GM19372 (cell line): ENCODE measurements around the gene DAAM2.

ENCODE experiments used
- ATAC-seq: cut with Tn5 transposase; IDR thresholded peaks from one replicate; pipeline ENCODE4 v1.9.1; 2021; ENCODE audit warnings: mild to moderate bottlenecking, low read depth, moderate library complexity; ENCODE audit not compliant: unreplicated experiment

DAAM2 gene

DNA sequence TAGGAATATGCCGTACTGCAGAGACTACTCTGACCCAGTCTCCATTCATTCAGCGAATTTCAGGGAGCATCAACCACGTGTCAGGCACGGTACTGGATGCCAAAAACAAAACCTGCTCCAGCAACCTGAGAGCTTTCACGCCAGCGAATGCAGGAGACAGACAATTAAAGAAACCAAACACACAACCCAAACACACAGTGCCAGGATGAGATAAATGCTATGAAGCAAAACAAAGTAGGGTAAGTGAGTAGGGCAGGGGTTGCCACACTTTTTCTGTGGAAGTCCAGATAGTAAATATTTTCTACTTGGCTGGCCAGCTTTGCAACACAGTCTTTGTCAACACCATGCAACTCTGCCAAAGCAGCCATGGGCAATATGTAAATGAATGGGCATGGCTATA is 132.1 kb downstream of the DAAM2 start:
- ATAC-seq = no peak

DNA sequence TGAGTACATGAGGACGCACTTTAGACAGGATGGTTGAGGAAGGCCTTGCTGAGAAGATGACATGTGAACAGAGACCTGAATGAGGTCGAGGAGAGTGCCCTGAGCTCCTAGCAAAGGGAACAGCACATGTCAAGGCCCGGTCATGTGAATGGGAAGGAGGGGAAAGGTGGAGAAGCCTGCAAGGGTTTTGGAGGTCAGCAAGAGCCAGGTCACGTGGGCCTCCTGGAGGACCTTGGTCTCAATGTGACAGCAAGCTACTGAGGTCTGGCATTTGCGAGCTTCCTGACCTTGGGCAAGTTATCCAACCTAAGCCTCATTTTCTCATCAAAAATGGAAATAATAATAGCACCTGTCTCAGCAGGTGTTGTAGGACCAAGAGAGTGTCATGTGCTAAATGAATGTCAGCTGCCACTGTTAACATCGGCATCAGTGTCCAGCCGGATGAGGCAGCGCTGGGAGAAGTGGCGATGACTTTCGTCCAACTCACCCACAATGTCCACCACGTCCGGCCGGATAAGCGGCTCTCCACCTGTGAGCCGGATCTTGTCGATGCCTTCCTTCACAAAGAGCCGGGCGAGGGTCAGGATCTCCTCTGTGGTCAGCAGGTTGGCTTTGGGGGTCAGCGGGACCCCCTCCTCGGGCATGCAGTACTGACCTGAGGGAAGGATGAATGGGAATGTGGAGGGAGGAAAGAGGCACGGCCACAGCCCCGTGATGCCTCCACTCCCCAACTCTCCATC is 133.2 kb downstream of the DAAM2 start:
- no peak for ATAC-seq

DNA sequence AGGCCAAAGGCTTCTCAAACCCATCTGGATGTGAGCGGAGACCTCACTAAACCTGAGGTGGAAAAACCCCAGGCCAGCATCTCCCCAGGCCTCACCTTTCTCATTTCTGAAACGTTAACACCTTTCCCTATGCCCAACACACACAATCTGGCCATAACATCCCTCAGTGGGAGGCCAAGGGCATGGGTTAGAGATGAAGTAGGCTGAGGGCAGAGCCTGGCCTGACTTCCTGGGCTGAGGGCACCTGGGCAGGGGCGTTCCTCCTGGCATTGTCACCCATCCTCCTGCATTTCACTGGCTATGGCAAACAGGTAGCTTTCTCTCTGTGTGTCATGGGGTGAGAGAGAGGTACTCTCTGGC is 133.7 kb downstream of the DAAM2 start:
- ATAC-seq = no peak

DNA sequence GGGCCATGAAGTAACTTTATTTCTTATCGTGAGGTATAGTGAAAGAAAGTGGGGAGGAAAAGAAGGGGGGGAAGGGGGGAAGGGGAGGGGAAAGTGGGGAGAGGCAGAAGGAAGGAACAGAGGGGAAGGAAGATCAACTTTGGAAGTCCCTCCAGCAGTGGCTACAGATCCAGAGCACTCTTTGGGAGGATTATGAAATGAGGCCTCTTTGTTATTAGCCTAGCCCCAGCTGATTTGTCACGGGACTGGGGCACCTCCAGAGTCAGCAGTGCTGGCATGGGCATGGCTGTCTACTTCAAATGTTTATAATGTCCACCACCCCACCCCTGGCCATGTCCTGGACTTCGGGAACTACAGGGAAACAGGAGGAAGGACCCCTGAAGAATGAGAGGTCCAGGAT is 134.5 kb downstream of the DAAM2 start:
- ATAC-seq = no peak

DNA sequence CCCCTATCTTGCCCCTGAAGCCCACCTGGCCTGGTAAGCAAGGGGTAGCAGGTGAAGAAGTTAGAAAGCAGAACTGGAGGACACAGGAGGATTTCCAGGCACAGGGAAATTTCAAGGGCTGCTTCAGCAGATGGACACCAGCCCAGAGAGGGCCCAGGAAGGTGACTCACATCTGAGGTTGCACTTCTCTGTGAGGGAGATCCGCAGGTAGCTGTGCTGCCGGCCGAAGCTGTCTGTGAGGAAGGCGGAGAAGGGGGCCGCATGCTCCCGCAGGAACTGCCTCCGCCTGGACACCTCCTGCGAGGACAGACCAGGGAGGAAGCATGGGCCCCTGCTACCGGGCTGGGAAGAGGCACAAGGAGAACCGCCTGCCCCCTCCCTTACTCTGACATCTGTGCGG is 135.0 kb downstream of the DAAM2 start:
- no peak for ATAC-seq

DNA sequence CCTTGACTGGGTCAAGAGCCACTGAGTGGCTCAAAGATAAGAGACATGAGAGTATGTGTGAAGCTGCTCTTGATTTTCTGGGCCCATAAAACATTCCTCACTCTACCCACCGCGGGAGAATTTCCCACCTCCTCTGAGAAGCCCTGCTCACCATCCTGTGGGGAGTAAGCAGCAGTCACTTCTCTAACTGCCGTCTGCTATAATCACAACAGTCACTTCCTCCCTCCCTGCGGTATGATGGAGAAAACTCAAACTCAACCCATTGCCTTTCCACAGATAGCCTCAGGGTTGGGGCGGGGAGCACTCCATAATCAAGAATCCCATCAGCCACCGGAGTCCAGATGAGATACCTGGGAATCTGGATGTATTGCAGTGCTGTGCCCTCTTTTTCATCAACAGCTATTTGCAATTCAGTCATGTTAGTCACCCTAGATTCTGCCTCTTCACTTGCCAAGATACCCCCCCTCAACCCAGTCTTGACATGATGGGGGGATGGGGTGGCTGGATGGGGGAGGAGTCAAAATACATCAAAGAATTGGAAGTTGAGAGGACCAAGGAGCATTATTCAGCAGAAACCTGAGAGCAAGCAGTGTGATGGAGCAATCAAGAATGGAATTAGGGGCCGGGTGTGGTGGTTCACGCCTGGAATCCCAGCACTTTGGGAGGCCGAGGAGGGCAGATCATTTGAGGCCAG is 137.0 kb downstream of the DAAM2 start:
- ATAC-seq = no peak

DNA sequence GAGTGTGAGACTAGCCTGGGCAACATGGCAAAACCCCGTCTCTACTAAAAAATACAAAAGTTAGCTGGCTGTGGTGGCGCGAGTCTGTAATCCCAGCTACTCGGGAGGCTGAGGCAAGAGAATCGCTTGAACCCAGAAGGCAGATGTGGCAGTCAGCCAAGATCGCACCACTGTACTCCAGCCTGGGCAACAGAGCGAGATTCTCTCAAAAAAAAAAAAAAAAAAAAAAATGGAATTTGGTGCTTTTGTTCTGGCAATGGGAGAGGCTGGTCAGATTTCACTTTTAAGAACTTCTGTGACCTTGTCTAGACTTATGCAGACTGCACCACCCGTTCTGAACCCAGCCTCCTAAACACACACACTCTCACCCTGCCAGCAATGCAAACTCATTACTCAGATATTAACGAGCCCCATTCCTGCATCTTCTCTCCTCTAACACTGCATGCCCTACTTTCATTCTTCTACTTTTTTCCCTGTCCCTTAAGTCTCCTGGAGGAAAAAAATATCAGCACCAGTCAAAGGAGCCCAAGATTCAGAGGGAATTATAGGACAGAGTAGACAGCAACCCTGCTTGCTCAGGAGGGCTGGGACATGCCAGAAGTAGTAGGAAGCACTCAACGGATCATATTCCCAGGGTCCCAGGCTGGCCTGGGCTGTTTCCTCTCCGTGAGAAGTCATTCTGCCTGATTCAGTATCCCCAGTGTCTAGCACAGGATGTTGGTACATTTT is 137.7 kb downstream of the DAAM2 start:
- ATAC-seq = no peak

DNA sequence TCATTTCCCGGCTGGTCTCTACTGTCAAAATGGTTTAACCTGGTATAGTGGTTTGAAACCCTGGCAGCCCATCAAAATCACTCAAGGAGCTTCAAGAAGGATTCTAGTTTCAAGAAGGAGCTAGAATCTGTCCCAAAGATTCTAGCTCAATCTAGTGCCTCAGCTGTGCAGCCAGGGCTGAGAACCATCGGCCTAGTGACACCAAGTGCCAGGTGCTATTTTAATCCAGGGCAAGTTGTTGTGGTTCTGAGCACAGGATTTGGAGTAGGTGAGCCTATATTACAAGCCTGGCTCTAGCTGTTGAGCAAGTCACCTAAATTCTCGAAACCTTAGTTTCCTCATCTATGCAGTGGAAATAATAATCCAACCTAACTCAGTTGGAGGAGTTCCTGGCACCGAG is 138.4 kb downstream of the DAAM2 start:
- no peak for ATAC-seq

DNA sequence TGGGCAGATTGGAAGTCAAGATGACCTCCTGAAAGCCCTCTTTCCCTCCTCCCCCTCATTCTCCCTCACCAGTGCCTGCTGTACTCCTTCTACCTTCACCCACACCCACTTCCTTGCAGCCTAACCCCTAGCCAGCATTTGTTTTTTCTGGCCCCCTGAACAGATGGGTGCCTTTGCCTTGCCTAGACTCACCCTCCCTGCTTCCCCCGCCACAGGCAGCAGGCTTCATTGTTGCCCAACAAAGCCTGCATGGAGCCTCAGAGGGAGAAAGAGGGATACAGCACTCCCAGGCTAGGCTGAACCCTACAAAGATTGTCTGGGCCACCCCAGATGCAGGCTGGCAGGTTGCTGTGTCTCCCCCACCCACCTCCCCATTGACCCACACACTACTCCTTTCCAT is 139.4 kb downstream of the DAAM2 start:
- ATAC-seq = no peak

DNA sequence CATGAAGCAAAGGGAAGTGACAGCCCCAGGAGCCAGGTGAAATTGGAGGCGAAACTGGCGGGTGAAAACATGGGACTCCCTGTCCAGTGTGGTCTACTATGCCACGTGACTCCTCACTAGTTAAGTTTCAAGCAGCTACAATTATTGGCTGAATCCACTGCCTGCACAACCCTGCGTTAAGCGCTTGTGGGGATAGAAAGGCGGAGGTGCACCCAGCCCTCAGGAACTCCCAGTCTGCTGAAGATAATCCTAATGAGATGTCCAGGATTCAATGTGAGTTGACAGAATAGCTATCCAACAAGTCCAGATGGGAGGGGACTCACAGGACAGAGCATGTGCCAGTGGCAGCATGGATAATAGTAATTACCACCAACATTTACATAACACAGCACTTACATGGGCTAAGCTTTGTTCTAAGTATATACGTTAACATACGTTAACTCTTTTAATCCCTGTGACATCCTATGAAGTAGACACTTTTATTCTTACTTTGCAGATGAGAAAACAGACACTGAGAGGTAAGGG is 140.3 kb downstream of the DAAM2 start:
- ATAC-seq = no peak

DNA sequence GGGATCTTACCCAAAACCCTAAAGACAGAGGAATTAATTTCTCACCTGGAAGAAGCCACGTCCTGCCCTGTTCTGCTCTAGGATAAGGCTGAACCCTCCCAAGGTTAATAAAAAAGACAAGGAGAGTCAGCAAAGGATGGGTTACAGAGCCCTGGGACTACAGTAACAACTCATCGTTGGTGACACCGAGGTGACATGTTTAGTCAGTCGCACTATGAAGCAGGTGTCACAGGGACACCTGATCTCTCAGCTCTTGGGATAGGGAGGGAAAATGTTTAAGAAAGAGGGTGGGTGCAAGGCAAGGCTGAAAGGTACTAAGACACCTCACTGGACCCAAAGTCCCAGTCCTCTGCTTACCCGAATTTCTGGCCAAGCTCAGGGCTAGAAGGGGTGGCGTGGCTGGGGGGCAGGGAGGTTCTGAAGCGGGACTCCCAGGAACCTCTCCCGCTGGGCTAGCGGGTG is 141.5 kb downstream of the DAAM2 start:
- no peak for ATAC-seq

DNA sequence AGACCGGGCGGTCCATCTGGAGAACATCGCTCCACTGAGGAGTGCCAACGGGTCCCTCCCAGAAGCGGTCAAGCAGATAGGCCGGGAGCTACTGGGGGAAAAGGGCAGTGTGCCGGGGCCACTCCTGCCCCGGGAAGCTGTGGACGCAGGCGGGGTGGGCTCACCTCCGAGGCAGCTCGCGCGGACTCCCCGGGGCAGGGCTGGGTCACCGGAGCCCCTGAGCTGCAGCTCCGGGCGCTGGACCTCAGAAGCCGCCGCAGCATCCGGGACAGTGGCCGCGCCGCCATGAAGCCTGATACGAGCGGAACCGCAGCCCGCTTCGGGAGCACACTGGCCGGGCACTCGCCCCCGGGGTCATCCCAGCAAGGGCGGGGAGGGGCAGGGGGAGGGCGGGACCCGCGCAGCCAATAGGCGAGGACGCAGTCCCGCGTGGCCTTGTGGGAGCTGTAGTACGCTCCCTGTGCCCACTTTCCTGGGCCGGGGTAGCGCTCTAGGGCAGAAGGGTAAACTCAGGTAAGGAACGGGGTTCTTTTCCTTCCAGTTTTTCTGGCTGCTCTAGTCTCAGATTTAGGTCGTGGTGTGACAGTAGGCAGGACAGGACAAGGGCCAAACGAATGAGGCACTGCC is 142.1 kb downstream of the DAAM2 start, which contains the start of gene MOCS1:
MOCS1 (minus strand) TSS at position 332 of the 627 bp plus-strand sequence; CDS start at position 287, 45 bp downstream.
- no peak for ATAC-seq

DNA sequence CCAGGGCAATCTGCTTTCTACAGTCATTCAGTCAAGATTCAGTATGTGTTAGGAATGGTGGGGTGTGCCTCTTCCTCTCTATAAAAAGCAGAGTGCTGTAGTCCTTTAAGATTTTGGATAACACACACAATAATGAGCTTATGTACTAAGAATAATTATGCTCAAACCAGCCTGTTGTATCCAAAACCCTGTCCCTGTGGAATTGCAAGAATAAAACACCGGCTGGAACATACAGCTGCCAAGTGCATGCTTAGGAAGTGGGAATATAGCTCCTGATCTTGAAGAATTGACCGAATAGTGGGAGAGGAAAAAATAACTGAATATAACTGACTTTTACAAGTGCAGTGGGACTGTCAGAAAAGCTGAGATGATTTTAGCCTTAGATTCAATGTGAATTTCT is 143.1 kb downstream of the DAAM2 start:
- no peak for ATAC-seq

DNA sequence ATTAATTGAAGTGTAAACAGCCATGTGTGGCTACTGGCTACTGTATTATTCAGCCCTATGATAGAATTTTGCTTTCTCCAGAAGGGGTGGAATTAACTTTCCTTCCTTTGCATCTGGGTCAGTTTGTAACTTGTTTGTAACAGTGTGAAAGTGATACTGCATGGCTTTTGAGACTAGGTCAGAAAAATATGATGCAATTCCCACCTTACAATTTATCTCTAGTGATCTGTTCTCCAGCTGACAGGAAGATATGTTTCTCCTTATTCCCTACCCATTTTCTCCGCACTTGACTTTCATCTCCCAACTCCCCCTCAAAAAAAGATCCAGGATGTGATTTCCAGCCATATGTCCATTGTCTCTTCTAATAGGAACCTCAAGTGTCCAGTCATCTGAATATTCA is 144.7 kb downstream of the DAAM2 start:
- ATAC-seq = no peak

DNA sequence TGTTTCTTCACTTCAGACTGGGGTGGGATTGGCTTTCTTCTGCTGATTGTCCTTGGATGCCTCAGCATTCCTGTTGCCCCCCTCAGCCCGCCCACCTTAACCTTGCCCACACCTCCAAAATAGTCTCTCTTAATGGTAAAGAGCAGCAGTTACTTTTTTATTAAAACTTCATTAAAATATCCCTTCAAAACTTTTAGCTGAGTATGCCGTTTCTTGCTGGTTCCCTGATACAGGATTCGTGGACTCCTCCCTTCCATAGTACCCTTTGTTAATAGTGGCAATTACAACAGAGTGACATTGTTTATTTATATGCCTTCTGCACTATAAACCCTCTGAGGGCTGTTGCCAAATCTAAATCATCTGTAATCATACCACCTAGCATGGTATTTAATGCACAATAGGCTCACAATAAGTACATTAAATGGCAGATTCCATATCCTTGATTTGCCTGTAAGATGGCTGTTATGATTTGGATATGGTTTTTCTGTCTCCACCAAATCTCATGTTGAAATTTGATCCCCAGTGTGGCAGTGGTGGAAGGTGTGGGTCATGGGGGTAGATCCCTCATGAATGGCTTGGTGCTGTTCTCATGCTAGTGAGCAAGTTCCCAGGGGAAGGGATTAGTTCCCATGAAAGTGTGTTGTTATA is 145.6 kb downstream of the DAAM2 start:
- ATAC-seq = no peak

DNA sequence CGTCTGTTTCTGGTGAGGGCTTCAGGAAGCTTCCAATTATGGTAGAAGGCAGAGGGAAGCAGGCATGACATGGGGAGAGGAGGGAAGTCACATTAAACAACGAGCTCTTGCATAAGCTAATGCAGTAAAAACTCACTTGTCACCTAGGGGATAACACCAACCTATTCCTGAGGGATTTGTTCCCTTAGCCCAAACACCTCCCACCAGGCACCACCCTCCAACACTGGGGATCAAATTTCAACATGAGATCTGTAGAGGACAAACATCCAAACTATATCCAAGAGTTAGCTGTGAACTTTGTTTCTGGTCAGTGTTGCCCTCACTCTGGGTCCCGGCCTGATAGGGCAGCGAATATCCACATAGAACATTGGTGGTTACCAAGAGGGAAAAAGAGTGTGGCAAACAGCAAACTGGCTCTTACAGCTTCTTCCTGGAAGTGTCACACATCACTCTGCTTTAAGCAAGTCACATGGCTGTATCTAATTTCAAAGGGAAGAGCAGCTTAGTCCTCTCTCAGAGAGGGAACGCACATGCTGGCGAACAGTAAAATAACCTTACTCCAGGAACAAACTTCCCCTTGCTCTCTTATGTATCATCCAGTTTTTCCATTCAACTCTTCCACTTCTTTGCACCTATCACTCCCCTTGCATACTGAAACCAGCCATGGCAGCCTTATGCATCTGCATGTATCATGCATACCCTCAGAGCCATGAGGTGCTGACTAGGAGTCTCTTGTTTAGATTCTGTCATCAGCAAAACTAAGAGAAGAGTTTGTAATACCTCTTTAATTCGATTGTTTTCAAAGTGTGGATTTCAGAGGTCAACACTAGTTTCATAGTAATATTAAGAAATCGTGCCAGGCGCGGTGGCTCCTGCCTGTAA is 146.8 kb downstream of the DAAM2 start:
- ATAC-seq = no peak

DNA sequence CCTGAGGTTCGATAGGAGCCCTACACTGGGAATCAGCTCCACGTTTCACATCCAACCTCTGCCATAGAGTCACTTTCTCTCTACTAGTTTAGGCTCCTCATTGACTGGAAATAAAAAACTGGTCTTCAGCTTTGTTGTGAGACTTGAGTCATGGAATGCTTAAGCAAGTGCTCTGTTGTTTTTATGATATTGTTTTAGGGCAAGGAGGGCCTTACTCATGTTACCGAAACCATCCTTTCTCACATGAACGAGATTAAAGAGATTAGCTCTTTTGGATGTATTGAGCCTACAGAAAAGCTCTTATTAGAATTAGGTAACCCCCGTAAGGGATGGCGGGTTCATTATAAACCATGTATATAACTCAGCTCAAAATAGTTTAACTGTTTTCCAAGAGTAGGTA is 149.0 kb downstream of the DAAM2 start:
- ATAC-seq = no peak

DNA sequence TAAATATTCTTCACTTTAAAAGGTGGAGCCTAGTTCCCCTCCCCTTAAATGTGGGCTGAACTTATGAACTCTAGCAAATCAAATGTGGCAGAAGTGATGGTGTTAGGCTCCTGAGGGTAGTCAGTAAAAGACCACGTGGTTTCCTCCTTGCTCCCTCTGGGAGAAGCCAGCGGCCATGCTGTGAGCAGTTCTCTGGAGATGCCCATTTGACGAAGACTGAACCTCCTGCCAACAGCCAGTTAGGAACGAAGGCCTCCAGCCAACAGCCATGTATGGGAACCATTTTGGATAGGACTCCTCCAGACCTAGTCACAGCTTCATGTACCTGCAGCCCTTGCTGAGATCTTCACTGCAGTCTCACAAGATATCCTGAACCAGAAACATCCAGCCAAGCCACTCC is 149.6 kb downstream of the DAAM2 start:
- no peak for ATAC-seq

DNA sequence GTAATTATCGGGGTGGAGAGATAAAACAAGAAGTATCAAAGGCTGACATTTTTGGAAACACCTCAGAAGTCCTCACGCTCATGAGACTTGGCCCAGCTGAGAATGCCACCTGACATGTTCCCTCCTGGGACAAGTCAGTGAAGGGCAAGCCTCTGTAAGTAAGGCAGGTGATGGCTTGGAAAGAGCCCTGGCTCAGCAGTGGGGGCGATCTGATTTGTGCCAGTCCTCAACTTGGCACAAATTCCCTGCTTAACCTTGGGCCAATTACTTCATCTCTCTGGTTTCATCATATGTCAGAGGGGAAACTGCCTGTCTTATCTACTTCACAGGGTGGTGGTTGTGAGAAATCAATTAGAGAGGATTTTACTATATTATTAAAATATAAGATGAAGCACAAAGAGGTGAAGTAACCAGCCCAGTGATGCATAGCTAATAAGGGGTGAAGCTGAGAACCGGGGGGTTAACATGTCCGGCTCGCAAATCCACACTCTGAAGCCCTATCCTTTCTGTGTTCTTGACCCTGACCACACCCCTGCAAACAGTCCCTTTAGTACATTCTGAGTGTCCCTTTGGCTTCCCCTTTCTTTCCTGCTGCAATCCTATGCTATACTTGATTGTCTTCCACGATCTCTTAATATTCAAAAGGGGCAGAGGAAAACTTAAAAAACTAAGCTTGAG is 150.9 kb downstream of the DAAM2 start:
- ATAC-seq = no peak
